ENCODE results near the gene IL10RA.
A peak's percentile ranks its signal among the peaks of the same experiment; 100 is the strongest.

The IL10RA gene

GRCh38 chr11:117953024-117953671 lies 33.0 kb upstream of the IL10RA start:
- DNase-seq: peak; percentile 42
- Histone ChIP-seq H3K9ac (ENCODE audit: low read length) (no peak overlapping the region), H3K9me2 (replicated peaks; ENCODE audit: insufficient read depth, low read length) (no peaks in the 10 kb centered on the region)

GRCh38 chr11:117958949-117959348 lies 27.2 kb upstream of the IL10RA start:
- H3K9me2 ChIP-seq (replicated peaks; ENCODE audit: insufficient read depth, low read length): no peaks in the 10 kb centered on the region
- no peak overlapping the region for H3K27ac ChIP-seq (ENCODE audit: low read length)
- no peak overlapping the region for H2AFZ ChIP-seq (ENCODE audit: low read length)
- DNase-seq: no peak
- H3F3A ChIP-seq (ENCODE audit: insufficient read depth, low read length): peaks cover 7% of the 10 kb centered on the region; the same call in 1 of the 2 replicates
- H3K4me1 ChIP-seq (ENCODE audit: low read length): peaks cover 15% of the 10 kb centered on the region
- H3K9ac ChIP-seq (ENCODE audit: low read length): no peak overlapping the region
- H3K4me3 ChIP-seq (ENCODE audit: low read length): no peak overlapping the region
- TF ChIP-seq EZH2phosphoT487 (IDR thresholded peaks at IDR 0.05; ENCODE audit: low read length) (no peak), CTCF (IDR thresholded peaks at IDR 0.05; ENCODE audit: low read length) (no peak), EZH2 (optimal IDR thresholded peaks at IDR 0.05; ENCODE audit: low read depth, low read length) (no peak)
- no peaks in the 10 kb centered on the region for H3K27me3 ChIP-seq (replicated peaks; ENCODE audit: insufficient read depth, low read length)
- H3K36me3 ChIP-seq (replicated peaks; ENCODE audit: insufficient read depth, low read length): no peaks in the 10 kb centered on the region
- H4K20me1 ChIP-seq (ENCODE audit: insufficient read depth, low read length): no peaks in the 10 kb centered on the region
- no peaks in the 10 kb centered on the region for H3K9me3 ChIP-seq (replicated peaks; ENCODE audit: insufficient read depth, low read length)
- no peak overlapping the region for H3K4me2 ChIP-seq (ENCODE audit: low read depth, low read length)
- H3K79me2 ChIP-seq (ENCODE audit: low read length): no peaks in the 10 kb centered on the region

More at GRCh38 chr11:117953024-117953671, 33.0 kb upstream of the IL10RA start:
- Histone ChIP-seq H3K4me1 (ENCODE audit: low read length) (peaks cover 13% of the 10 kb centered on the region), H3F3A (ENCODE audit: insufficient read depth, low read length) (0 out of 2 replicates have a peak, but pooled peaks cover 3% of the 10 kb centered on the region), H3K79me2 (ENCODE audit: low read length) (no peaks in the 10 kb centered on the region), H2AFZ (ENCODE audit: low read length) (no peak overlapping the region), H3K27ac (ENCODE audit: low read length) (no peak overlapping the region), H4K20me1 (ENCODE audit: insufficient read depth, low read length) (no peaks in the 10 kb centered on the region), H3K36me3 (replicated peaks; ENCODE audit: insufficient read depth, low read length) (no peaks in the 10 kb centered on the region), H3K4me2 (ENCODE audit: low read depth, low read length) (peak overlapping the region; percentile 10; the same call in 1 of the 2 replicates), H3K27me3 (replicated peaks; ENCODE audit: insufficient read depth, low read length) (no peaks in the 10 kb centered on the region), H3K4me3 (ENCODE audit: low read length) (no peak overlapping the region), H3K9me3 (replicated peaks; ENCODE audit: insufficient read depth, low read length) (no peaks in the 10 kb centered on the region)
- TF ChIP-seq EZH2phosphoT487 (IDR thresholded peaks at IDR 0.05; ENCODE audit: low read length) (no peak), CTCF (IDR thresholded peaks at IDR 0.05; ENCODE audit: low read length) (no peak), EZH2 (optimal IDR thresholded peaks at IDR 0.05; ENCODE audit: low read depth, low read length) (no peak)

GRCh38 chr11:117959438-117960149 lies 26.6 kb upstream of the IL10RA start:
- Histone ChIP-seq H3K27me3 (replicated peaks; ENCODE audit: insufficient read depth, low read length) (no peaks in the 10 kb centered on the region), H4K20me1 (ENCODE audit: insufficient read depth, low read length) (no peaks in the 10 kb centered on the region), H3K4me2 (ENCODE audit: low read depth, low read length) (0 out of 2 replicates have a peak overlapping the region, but pooled peaks have one; percentile 7), H3K4me1 (ENCODE audit: low read length) (peaks cover 15% of the 10 kb centered on the region), H3K36me3 (replicated peaks; ENCODE audit: insufficient read depth, low read length) (no peaks in the 10 kb centered on the region), H2AFZ (ENCODE audit: low read length) (0 out of 2 replicates have a peak overlapping the region, but pooled peaks have one; percentile 1), H3K79me2 (ENCODE audit: low read length) (no peaks in the 10 kb centered on the region), H3K4me3 (ENCODE audit: low read length) (no peak overlapping the region), H3K9me3 (replicated peaks; ENCODE audit: insufficient read depth, low read length) (no peaks in the 10 kb centered on the region), H3K27ac (ENCODE audit: low read length) (no peak overlapping the region), H3K9ac (ENCODE audit: low read length) (no peak overlapping the region), H3F3A (ENCODE audit: insufficient read depth, low read length) (peaks cover 7% of the 10 kb centered on the region; the same call in 1 of the 2 replicates), H3K9me2 (replicated peaks; ENCODE audit: insufficient read depth, low read length) (no peaks in the 10 kb centered on the region)
- TF ChIP-seq EZH2phosphoT487 (IDR thresholded peaks at IDR 0.05; ENCODE audit: low read length): no peak
- TF ChIP-seq EZH2 (optimal IDR thresholded peaks at IDR 0.05; ENCODE audit: low read depth, low read length): no peak
- no peak for TF ChIP-seq CTCF (IDR thresholded peaks at IDR 0.05; ENCODE audit: low read length)
- peak; percentile 31 for DNase-seq

All from MM.1S (cell line).